Keratinocyte (primary cell): Measurements from ENCODE around the gene ADCY4.

Experiments used
- CTCF ChIP-seq, 3 experiments: IDR thresholded peaks in 1 of 3; conservative IDR thresholded peaks in 1 of 3; optimal IDR thresholded peaks in 1 of 3; 2 replicates in 2 of 3; 3 replicates in 1 of 3; pipeline versions ENCODE3 to v1.5.1; 2011; ENCODE audit warnings: low read length in 3 of 3, mild to moderate bottlenecking in 3 of 3, moderate library complexity in 2 of 3, control low read depth in 1 of 3, inconsistent platforms in 1 of 3; ENCODE audit not compliant: insufficient read depth in 2 of 3; ENCODE audit errors: extremely low read depth in 1 of 3
- EZH2 ChIP-seq: IDR thresholded peaks from one replicate; pipeline ENCODE4 v1.6.1; 2012; ENCODE audit warnings: inconsistent platforms, mild to moderate bottlenecking, low read length, moderate library complexity

- TF ChIP-seq CTCF (optimal IDR thresholded peaks at IDR 0.05 in 1 of 3, IDR thresholded peaks at IDR 0.05 in 1 of 3, conservative IDR thresholded peaks at IDR 0.05 in 1 of 3; ENCODE audit: extremely low read depth in 1 of 3, insufficient read depth in 2 of 3, low read length in 3 of 3) (no peak), EZH2 (no peak)
These were observed 25.4 kb upstream of the ADCY4 start for GRCh38 chr14:24360281-24360680.
